HFFc6 (cell line): ENCODE measurements around the gene BAG2. TPM values are rescaled to one million over a fixed set of nuclear protein-coding genes. Genes with fewer than 3 reads are reported as not detected.

Experiments used
- DNase-seq: peaks from one replicate; pipeline ENCODE4 v3.0.0-alpha.2; 2018
- H3K27ac Mint-ChIP-seq: 2 replicates; pipeline ENCODE4 v1.8.0; 2020; ENCODE audit warnings: mild to moderate bottlenecking, mixed read lengths
- H3K27me3 Mint-ChIP-seq: 2 replicates; pipeline ENCODE4 v1.8.0; 2021; ENCODE audit warnings: mild to moderate bottlenecking, moderate library complexity, mixed read lengths; ENCODE audit not compliant: insufficient read depth
- H3K36me3 Mint-ChIP-seq: 2 replicates; pipeline ENCODE4 v1.8.0; 2021; ENCODE audit warnings: low read depth, mixed read lengths
- H3K4me1 Mint-ChIP-seq: 2 replicates; pipeline ENCODE4 v1.8.0; 2020; ENCODE audit warnings: low read depth, mixed read lengths
- H3K4me3 Mint-ChIP-seq: 2 replicates; pipeline ENCODE4 v1.8.0; 2020; ENCODE audit warnings: mild to moderate bottlenecking, moderate library complexity, mixed read lengths
- H3K9me3 Mint-ChIP-seq: 2 replicates; pipeline ENCODE4 v1.8.0; 2020; ENCODE audit warnings: mild to moderate bottlenecking, mixed read lengths
- total RNA-seq, 6 experiments: library from RNA; stranded (reverse); fragmentation: NEBNext Ultra II Directional; extraction: Animal tissue kit (Norgen Biotek cat#: 25700); gene quantifications; 2 replicates in 1 of 6; 3 replicates in 5 of 6; pipeline ENCODE4 v1.2.3, GENCODE V29; 2021
- TF ChIP-seq, protein P1 (sequence below): fragments of 200-600 bp; sonication (generic); IDR thresholded peaks from 2 replicates; pipeline ENCODE4 v1.5.0; 2021; ENCODE audit warnings: antibody characterized with exemption, mild to moderate bottlenecking

The BAG2 gene
- total RNA-seq, 6 experiments from 2014 or later: 26.2 to 31.6 (median 28.3) TPM

DNA sequence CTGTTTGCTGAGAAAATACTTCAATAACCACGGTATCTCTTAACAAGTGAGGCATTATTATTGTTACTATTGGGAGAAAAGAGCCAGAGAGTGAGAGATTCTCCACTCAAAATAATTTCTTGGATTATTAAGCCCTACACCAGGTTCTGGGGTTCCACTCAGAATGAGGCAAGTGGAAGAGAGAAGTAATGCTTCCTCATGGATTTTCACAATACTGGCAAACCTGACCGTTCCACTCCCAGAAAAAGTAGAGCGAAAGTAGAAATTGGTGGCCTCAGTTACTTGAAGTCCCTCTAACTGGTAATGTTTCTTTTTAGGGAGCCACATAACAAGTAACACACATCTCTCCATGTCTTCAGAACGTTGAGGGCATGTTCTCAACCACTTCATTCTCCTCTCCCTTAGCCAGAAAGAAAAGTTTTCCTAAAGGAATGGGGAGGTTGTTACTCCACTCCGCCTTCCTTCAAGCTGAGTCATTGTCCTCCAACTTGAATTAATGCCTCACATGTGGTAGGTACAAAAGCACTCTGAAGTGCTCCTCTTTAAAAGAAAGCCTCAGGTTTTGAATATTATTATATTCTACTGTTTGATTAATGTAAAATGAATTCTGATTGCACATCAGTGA, 1.9 kb downstream of the BAG2 start:
- Mint-ChIP-seq H3K4me1 (peaks cover 73% of the 10 kb centered on the region), H3K4me3 (peak overlapping the region; percentile 96), H3K27ac (peak overlapping the region; percentile 97), H3K27me3 (peaks cover 2% of the 10 kb centered on the region; the same call in 1 of the 2 replicates), H3K36me3 (peaks cover 59% of the 10 kb centered on the region), H3K9me3 (no peaks in the 10 kb centered on the region)
- DNase-seq: peak; percentile 60
- TF ChIP-seq, protein P1, sequence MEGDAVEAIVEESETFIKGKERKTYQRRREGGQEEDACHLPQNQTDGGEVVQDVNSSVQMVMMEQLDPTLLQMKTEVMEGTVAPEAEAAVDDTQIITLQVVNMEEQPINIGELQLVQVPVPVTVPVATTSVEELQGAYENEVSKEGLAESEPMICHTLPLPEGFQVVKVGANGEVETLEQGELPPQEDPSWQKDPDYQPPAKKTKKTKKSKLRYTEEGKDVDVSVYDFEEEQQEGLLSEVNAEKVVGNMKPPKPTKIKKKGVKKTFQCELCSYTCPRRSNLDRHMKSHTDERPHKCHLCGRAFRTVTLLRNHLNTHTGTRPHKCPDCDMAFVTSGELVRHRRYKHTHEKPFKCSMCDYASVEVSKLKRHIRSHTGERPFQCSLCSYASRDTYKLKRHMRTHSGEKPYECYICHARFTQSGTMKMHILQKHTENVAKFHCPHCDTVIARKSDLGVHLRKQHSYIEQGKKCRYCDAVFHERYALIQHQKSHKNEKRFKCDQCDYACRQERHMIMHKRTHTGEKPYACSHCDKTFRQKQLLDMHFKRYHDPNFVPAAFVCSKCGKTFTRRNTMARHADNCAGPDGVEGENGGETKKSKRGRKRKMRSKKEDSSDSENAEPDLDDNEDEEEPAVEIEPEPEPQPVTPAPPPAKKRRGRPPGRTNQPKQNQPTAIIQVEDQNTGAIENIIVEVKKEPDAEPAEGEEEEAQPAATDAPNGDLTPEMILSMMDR: no peak

DNA sequence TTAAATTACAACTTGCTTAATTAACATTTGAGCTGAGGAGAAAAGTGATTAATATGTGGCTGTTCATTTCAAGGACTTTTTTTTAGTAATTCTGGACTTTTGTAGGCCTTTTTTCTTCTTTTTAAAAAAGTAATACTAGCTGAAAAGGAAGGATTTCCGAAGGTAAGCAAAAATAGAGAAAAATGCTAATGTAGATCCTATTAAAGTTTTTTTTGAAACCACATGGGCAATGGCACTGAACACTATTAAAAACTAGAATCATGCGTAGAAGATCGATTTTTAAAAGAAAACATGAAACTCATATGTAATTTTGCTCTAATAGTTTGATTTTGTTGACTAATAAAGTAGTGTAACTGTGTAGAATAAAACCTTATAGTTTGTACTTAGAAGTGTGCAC, 2.4 kb downstream of the BAG2 start:
- Mint-ChIP-seq H3K27me3 (peaks cover 2% of the 10 kb centered on the region; the same call in 1 of the 2 replicates), H3K4me1 (peaks cover 78% of the 10 kb centered on the region), H3K36me3 (peaks cover 63% of the 10 kb centered on the region), H3K4me3 (peak overlapping the region; percentile 96), H3K9me3 (no peaks in the 10 kb centered on the region), H3K27ac (peak overlapping the region; percentile 97)
- TF ChIP-seq, protein P1: no peak
- no peak for DNase-seq

DNA sequence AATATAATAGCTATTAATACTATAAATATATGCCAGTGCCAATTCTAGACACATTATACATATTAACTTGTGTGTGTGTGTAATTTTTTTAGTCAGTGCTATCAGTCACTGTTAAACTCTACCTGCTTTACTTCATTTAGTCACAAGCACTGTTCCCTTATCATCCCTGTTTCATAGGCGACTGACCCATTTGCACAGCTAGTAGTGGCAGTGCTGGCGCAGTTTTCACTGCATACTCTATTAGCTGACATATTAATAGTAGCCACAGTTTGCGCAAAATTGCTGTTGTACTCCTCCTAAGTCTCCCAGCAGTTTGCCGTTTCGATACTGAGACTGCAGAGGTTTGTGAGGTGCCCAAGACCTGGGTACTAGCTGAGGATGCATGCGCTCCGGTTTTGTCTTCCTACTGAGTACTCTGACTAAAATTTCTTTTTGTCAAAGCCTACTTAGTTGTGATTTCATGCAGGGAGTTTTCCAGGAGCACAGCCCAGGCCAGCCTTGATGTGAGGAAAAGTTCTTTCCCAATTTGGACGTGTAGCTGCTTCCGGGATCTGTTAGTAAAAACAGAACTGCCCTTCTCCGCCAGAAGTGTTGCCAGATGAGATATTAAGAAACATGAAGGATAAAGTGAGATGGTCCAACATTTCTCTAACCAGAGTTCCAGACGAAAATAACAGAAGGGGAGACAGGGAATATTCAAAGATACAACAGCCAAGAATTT, 5.6 kb downstream of the BAG2 start:
- Mint-ChIP-seq H3K27me3 (no peaks in the 10 kb centered on the region; the same call in 1 of the 2 replicates), H3K36me3 (peaks cover 92% of the 10 kb centered on the region), H3K27ac (peak overlapping the region; percentile 18; the same call in 1 of the 2 replicates), H3K4me1 (peaks cover 82% of the 10 kb centered on the region), H3K4me3 (no peak overlapping the region), H3K9me3 (no peaks in the 10 kb centered on the region)
- TF ChIP-seq, protein P1: no peak
- no peak for DNase-seq

DNA sequence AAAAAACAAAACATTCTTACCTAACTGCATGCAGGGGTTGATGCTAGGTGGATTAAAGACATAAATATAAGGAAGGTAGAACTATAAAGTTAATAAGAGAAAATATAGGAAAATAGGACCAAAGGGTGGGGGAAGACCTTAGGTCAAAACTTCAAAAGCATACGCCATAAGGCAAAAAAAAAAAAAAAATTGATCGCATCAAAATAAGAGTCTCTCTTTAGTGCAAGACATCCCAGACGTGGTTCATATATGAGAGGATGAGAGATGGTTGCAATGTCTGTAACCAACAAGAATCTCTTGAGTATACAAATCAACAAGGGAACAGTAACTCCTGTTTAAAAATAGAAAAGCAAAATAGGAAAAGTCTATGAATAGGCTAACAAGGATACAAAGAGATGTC, 8.5 kb downstream of the BAG2 start:
- DNase-seq: no peak
- Mint-ChIP-seq H3K4me1 (peaks cover 81% of the 10 kb centered on the region), H3K27me3 (no peaks in the 10 kb centered on the region; the same call in 1 of the 2 replicates), H3K4me3 (no peak overlapping the region), H3K27ac (peak overlapping the region; percentile 10; the same call in 1 of the 2 replicates), H3K36me3 (peaks cover 78% of the 10 kb centered on the region), H3K9me3 (no peaks in the 10 kb centered on the region)
- TF ChIP-seq, protein P1: no peak

DNA sequence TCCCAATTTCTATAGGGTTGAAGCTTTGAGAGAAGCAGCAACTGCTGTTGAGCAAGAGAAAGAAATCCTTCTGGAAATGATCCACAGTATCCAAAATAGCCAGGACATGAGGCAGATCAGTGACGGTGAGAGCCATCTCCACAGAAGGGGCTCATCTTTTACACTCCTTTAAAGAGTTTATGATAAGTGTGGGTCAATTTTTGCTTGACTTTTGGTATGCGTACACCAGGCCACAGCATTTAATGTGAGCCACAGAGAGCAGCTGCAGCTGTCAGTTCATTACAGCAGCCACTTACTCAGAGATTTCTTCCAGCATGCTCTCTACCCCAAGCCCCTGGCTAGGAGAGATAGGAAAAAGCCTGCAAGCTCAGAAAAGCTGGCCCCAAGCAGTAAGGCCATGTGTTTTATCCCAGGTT, 9.9 kb downstream of the BAG2 start:
- peaks cover 70% of the 10 kb centered on the region for H3K36me3 Mint-ChIP-seq
- DNase-seq: no peak
- H3K9me3 Mint-ChIP-seq: no peaks in the 10 kb centered on the region
- TF ChIP-seq, protein P1: no peak
- peaks cover 67% of the 10 kb centered on the region for H3K4me1 Mint-ChIP-seq
- H3K27me3 Mint-ChIP-seq: no peaks in the 10 kb centered on the region; the same call in 1 of the 2 replicates
- H3K27ac Mint-ChIP-seq: peak overlapping the region; percentile 16; the same call in 1 of the 2 replicates
- H3K4me3 Mint-ChIP-seq: no peak overlapping the region; the same call in 1 of the 2 replicates
